ENCODE results near the gene HOXB3.

The HOXB3 gene

DNA sequence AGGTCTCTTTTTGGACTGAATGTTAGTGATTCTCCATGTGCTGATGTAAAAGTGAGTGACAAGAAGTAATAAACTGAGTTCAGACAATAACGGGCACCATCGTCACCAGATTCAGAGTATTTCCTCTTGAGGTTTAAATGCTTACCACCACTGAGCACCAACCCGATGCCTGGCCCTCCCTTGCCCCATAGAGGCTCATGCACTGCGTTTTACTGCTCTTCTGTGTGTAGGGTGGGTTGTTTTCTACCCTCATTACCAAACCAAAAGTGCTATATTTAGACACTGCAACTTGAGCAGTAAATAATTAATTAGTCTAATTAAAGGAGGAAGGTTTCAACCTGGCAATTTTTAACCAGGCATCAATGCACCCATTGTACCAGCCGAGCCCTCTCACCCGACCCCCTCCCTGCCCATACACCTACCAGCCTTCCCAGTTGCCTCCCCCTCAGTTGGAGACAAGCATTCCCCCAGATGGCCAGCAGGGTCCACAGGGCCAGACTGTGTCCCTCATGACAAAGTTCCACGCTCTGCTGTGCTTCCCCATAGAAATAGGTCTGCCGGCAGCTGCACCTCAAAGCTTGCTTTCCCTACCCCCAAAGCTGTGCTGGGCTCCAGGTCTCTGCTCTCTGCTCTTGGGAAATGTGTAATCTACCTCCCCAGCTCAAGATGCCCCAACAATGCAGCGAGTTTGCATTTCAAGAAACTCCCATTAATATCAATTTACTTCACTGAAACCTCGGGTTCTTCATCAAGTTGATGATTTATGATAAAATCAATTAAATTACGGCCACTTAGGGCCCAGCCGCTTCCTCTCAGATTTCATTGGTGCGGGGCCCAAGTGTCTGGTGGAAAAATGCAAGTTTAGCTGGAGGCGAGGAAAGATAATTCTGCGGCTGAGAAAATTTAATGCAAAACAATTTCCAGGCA lies 27.9 kb downstream of the HOXB3 start (continued):
- TF ChIP-seq, protein P1, sequence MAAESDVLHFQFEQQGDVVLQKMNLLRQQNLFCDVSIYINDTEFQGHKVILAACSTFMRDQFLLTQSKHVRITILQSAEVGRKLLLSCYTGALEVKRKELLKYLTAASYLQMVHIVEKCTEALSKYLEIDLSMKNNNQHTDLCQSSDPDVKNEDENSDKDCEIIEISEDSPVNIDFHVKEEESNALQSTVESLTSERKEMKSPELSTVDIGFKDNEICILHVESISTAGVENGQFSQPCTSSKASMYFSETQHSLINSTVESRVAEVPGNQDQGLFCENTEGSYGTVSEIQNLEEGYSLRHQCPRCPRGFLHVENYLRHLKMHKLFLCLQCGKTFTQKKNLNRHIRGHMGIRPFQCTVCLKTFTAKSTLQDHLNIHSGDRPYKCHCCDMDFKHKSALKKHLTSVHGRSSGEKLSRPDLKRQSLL (tag by site-specific recombination; IDR thresholded peaks at IDR 0.05): no peak
- TF ChIP-seq FEZF1 (tag by site-specific recombination; IDR thresholded peaks at IDR 0.05) (peak; percentile 97), SETDB1 (IDR thresholded peaks at IDR 0.05; ENCODE audit: insufficient read length, low read length) (no peak), ZNF561 (tag by site-specific recombination; IDR thresholded peaks at IDR 0.05; ENCODE audit: borderline replicate concordance) (peak; percentile 75; the same call in 1 of the 2 replicates), ZNF366 (tag by site-specific recombination; conservative IDR thresholded peaks at IDR 0.05) (no peak), ZBTB17 (tag by site-specific recombination; IDR thresholded peaks at IDR 0.05) (peak; percentile 74), ZNF558 (tag by site-specific recombination; IDR thresholded peaks at IDR 0.05) (0 out of 2 replicates have a peak, but pooled peaks have one; percentile 47), ZNF140 (tag by site-specific recombination; IDR thresholded peaks at IDR 0.05) (no peak), ZNF621 (tag by site-specific recombination; IDR thresholded peaks at IDR 0.05) (no peak), KLF7 (tag by site-specific recombination; IDR thresholded peaks at IDR 0.05; ENCODE audit: borderline replicate concordance) (0 out of 2 replicates have a peak, but pooled peaks have one; percentile 16), ZNF23 (tag by site-specific recombination; IDR thresholded peaks at IDR 0.05; ENCODE audit: borderline replicate concordance) (no peak), EGR2 (tag by site-specific recombination; IDR thresholded peaks at IDR 0.05; ENCODE audit: low read depth) (peak; percentile 23; the same call in 1 of the 2 replicates), ZSCAN16 (tag by site-specific recombination; IDR thresholded peaks at IDR 0.05) (no peak), ZNF514 (tag by site-specific recombination; IDR thresholded peaks at IDR 0.05) (no peak), ZFP37 (tag by site-specific recombination; IDR thresholded peaks at IDR 0.05) (no peak), BCL11B (tag by site-specific recombination; IDR thresholded peaks at IDR 0.05; ENCODE audit: low read depth) (no peak; the same call in 1 of the 2 replicates)
- TF ChIP-seq, protein P2, sequence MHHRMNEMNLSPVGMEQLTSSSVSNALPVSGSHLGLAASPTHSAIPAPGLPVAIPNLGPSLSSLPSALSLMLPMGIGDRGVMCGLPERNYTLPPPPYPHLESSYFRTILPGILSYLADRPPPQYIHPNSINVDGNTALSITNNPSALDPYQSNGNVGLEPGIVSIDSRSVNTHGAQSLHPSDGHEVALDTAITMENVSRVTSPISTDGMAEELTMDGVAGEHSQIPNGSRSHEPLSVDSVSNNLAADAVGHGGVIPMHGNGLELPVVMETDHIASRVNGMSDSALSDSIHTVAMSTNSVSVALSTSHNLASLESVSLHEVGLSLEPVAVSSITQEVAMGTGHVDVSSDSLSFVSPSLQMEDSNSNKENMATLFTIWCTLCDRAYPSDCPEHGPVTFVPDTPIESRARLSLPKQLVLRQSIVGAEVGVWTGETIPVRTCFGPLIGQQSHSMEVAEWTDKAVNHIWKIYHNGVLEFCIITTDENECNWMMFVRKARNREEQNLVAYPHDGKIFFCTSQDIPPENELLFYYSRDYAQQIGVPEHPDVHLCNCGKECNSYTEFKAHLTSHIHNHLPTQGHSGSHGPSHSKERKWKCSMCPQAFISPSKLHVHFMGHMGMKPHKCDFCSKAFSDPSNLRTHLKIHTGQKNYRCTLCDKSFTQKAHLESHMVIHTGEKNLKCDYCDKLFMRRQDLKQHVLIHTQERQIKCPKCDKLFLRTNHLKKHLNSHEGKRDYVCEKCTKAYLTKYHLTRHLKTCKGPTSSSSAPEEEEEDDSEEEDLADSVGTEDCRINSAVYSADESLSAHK (tag by site-specific recombination; IDR thresholded peaks at IDR 0.05): peak; percentile 94
- TF ChIP-seq, protein P3, sequence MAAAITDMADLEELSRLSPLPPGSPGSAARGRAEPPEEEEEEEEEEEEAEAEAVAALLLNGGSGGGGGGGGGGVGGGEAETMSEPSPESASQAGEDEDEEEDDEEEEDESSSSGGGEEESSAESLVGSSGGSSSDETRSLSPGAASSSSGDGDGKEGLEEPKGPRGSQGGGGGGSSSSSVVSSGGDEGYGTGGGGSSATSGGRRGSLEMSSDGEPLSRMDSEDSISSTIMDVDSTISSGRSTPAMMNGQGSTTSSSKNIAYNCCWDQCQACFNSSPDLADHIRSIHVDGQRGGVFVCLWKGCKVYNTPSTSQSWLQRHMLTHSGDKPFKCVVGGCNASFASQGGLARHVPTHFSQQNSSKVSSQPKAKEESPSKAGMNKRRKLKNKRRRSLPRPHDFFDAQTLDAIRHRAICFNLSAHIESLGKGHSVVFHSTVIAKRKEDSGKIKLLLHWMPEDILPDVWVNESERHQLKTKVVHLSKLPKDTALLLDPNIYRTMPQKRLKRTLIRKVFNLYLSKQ (tag by site-specific recombination; IDR thresholded peaks at IDR 0.05; ENCODE audit: borderline replicate concordance): no peak
- TF ChIP-seq, protein P4, sequence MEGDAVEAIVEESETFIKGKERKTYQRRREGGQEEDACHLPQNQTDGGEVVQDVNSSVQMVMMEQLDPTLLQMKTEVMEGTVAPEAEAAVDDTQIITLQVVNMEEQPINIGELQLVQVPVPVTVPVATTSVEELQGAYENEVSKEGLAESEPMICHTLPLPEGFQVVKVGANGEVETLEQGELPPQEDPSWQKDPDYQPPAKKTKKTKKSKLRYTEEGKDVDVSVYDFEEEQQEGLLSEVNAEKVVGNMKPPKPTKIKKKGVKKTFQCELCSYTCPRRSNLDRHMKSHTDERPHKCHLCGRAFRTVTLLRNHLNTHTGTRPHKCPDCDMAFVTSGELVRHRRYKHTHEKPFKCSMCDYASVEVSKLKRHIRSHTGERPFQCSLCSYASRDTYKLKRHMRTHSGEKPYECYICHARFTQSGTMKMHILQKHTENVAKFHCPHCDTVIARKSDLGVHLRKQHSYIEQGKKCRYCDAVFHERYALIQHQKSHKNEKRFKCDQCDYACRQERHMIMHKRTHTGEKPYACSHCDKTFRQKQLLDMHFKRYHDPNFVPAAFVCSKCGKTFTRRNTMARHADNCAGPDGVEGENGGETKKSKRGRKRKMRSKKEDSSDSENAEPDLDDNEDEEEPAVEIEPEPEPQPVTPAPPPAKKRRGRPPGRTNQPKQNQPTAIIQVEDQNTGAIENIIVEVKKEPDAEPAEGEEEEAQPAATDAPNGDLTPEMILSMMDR (tag by site-specific recombination; IDR thresholded peaks at IDR 0.05): peak; percentile 29; the same call in 1 of the 2 replicates
- TF ChIP-seq, protein P5, sequence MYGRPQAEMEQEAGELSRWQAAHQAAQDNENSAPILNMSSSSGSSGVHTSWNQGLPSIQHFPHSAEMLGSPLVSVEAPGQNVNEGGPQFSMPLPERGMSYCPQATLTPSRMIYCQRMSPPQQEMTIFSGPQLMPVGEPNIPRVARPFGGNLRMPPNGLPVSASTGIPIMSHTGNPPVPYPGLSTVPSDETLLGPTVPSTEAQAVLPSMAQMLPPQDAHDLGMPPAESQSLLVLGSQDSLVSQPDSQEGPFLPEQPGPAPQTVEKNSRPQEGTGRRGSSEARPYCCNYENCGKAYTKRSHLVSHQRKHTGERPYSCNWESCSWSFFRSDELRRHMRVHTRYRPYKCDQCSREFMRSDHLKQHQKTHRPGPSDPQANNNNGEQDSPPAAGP (tag by site-specific recombination; IDR thresholded peaks at IDR 0.05): no peak
- TF ChIP-seq, protein P6, sequence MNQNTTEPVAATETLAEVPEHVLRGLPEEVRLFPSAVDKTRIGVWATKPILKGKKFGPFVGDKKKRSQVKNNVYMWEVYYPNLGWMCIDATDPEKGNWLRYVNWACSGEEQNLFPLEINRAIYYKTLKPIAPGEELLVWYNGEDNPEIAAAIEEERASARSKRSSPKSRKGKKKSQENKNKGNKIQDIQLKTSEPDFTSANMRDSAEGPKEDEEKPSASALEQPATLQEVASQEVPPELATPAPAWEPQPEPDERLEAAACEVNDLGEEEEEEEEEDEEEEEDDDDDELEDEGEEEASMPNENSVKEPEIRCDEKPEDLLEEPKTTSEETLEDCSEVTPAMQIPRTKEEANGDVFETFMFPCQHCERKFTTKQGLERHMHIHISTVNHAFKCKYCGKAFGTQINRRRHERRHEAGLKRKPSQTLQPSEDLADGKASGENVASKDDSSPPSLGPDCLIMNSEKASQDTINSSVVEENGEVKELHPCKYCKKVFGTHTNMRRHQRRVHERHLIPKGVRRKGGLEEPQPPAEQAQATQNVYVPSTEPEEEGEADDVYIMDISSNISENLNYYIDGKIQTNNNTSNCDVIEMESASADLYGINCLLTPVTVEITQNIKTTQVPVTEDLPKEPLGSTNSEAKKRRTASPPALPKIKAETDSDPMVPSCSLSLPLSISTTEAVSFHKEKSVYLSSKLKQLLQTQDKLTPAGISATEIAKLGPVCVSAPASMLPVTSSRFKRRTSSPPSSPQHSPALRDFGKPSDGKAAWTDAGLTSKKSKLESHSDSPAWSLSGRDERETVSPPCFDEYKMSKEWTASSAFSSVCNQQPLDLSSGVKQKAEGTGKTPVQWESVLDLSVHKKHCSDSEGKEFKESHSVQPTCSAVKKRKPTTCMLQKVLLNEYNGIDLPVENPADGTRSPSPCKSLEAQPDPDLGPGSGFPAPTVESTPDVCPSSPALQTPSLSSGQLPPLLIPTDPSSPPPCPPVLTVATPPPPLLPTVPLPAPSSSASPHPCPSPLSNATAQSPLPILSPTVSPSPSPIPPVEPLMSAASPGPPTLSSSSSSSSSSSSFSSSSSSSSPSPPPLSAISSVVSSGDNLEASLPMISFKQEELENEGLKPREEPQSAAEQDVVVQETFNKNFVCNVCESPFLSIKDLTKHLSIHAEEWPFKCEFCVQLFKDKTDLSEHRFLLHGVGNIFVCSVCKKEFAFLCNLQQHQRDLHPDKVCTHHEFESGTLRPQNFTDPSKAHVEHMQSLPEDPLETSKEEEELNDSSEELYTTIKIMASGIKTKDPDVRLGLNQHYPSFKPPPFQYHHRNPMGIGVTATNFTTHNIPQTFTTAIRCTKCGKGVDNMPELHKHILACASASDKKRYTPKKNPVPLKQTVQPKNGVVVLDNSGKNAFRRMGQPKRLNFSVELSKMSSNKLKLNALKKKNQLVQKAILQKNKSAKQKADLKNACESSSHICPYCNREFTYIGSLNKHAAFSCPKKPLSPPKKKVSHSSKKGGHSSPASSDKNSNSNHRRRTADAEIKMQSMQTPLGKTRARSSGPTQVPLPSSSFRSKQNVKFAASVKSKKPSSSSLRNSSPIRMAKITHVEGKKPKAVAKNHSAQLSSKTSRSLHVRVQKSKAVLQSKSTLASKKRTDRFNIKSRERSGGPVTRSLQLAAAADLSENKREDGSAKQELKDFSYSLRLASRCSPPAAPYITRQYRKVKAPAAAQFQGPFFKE (tag by site-specific recombination; IDR thresholded peaks at IDR 0.05; ENCODE audit: borderline replicate concordance): no peak
- TF ChIP-seq, protein P7, sequence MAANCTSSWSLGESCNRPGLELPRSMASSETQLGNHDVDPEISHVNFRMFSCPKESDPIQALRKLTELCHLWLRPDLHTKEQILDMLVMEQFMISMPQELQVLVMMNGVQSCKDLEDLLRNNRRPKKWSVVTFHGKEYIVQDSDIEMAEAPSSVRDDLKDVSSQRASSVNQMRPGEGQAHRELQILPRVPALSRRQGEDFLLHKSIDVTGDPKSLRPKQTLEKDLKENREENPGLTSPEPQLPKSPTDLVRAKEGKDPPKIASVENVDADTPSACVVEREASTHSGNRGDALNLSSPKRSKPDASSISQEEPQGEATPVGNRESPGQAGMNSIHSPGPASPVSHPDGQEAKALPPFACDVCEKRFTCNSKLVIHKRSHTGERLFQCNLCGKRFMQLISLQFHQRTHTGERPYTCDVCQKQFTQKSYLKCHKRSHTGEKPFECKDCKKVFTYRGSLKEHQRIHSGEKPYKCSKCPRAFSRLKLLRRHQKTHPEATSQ (tag by site-specific recombination; IDR thresholded peaks at IDR 0.05): no peak

Data from HEK293 (cell line).